IPS-15b (cell line): ENCODE data around the gene IKZF3.

ENCODE experiments used
- H3K27me3 ChIP-seq: one replicate; pipeline ENCODE4 v1.6.1; 2013; ENCODE audit warnings: low read length; ENCODE audit not compliant: control insufficient read depth, insufficient read depth
- H3K36me3 ChIP-seq: one replicate; pipeline ENCODE4 v1.6.1; 2013; ENCODE audit warnings: low read length; ENCODE audit not compliant: control insufficient read depth, insufficient read depth
- H3K4me1 ChIP-seq: one replicate; pipeline ENCODE4 v1.6.1; 2013; ENCODE audit warnings: mild to moderate bottlenecking, low read length; ENCODE audit not compliant: control insufficient read depth, insufficient read depth
- H3K4me3 ChIP-seq: one replicate; pipeline ENCODE4 v1.5.1; 2013; ENCODE audit warnings: low read depth, low read length
- H3K9ac ChIP-seq: one replicate; pipeline ENCODE4 v1.6.1; 2013; ENCODE audit warnings: low read depth, mild to moderate bottlenecking, low read length
- H3K9me3 ChIP-seq: one replicate; pipeline ENCODE4 v1.6.1; 2013; ENCODE audit warnings: mild to moderate bottlenecking, low read length; ENCODE audit not compliant: control insufficient read depth, insufficient read depth

Gene IKZF3

GRCh38 chr17:39746145-39746461 is 118.0 kb downstream of the IKZF3 start:
- H3K27me3 ChIP-seq = no peaks in the 10 kb centered on the region
- H3K9me3 ChIP-seq = no peaks in the 10 kb centered on the region
- no peak overlapping the region for H3K4me3 ChIP-seq
- peaks cover 43% of the 10 kb centered on the region for H3K36me3 ChIP-seq
- no peak overlapping the region for H3K9ac ChIP-seq
- peaks cover 4% of the 10 kb centered on the region for H3K4me1 ChIP-seq

- Histone ChIP-seq H3K36me3 (peaks cover 43% of the 10 kb centered on the region), H3K9ac (no peak overlapping the region), H3K4me3 (no peak overlapping the region), H3K27me3 (no peaks in the 10 kb centered on the region), H3K9me3 (no peaks in the 10 kb centered on the region), H3K4me1 (peaks cover 4% of the 10 kb centered on the region)
Observed at GRCh38 chr17:39745335-39746144, 118.6 kb downstream of the IKZF3 start.

- H3K9me3 ChIP-seq = no peaks in the 10 kb centered on the region
- H3K36me3 ChIP-seq = peaks cover 43% of the 10 kb centered on the region
- H3K4me1 ChIP-seq = peaks cover 4% of the 10 kb centered on the region
Observed at GRCh38 chr17:39744836-39745215, 119.3 kb downstream of the IKZF3 start.

DNA sequence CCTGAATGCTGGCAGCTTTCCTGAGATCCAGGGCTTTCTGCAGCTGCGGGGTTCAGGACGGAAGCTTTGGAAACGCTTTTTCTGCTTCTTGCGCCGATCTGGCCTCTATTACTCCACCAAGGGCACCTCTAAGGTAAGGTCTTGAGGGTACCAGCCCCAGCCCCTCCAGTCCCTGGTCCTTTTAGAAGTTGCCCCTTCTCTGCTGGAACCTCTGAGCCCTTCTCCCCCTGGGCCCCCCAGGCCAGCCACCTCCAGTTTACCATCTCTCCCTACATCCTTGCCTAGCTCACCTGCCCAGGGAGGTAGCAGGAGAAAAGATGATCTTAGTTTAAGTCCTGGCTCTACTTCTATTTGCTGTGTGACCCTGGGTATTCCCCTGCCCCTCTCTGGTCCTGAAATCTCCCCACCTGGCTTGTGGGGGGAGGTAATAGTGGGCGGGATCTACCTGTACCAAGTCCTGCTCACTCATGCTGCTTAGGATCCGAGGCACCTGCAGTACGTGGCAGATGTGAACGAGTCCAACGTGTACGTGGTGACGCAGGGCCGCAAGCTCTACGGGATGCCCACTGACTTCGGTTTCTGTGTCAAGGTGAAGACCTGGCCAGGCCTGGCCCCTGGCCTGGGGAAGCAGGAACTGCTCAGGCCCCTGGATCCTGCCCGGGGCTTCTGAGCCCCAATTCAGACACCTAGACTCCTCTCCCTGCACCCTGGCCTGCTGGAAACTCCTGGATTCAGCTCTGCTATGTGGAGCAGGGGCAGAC is 119.9 kb downstream of the IKZF3 start:
- Histone ChIP-seq H3K27me3 (no peaks in the 10 kb centered on the region), H3K4me3 (no peak overlapping the region), H3K9ac (no peak overlapping the region), H3K9me3 (no peaks in the 10 kb centered on the region), H3K4me1 (peaks cover 4% of the 10 kb centered on the region), H3K36me3 (peaks cover 43% of the 10 kb centered on the region)

More at GRCh38 chr17:39744836-39745215, 119.3 kb downstream of the IKZF3 start:
- Histone ChIP-seq H3K27me3 (no peaks in the 10 kb centered on the region), H3K4me3 (no peak overlapping the region), H3K9ac (no peak overlapping the region)

GRCh38 chr17:39742856-39743436 is 121.2 kb downstream of the IKZF3 start:
- no peak overlapping the region for H3K4me3 ChIP-seq
- H3K9ac ChIP-seq = no peak overlapping the region
- no peaks in the 10 kb centered on the region for H3K27me3 ChIP-seq
- H3K4me1 ChIP-seq = peaks cover 4% of the 10 kb centered on the region
- H3K9me3 ChIP-seq = no peaks in the 10 kb centered on the region
- H3K36me3 ChIP-seq = peaks cover 43% of the 10 kb centered on the region

DNA sequence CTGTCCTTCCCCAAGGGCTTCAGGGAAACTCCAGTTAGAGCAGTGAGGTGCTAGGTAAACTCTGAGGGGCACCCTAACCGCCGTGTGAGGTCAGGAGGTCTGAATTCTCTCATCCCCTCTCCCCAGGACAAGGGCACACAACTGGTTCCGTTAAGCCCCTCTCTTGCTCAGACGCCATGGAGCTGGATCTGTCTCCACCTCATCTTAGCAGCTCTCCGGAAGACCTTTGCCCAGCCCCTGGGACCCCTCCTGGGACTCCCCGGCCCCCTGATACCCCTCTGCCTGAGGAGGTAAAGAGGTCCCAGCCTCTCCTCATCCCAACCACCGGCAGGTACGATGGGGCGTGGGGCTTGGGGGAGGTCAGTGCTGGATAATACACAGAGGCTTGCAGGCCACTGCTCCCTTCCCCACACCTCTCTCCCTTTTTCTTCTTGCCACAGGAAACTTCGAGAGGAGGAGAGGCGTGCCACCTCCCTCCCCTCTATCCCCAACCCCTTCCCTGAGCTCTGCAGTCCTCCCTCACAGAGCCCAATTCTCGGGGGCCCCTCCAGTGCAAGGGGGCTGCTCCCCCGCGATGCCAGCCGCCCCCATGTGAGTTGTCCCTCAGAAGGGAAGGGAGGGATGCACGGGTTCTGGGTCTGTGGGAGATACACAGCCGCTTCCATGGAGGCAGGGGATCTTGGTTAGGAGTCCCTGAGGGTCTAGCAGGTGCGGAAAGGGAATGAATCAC is 121.8 kb downstream of the IKZF3 start:
- Histone ChIP-seq H3K4me1 (peaks cover 4% of the 10 kb centered on the region), H3K9me3 (no peaks in the 10 kb centered on the region), H3K4me3 (no peak overlapping the region), H3K9ac (no peak overlapping the region), H3K27me3 (no peaks in the 10 kb centered on the region), H3K36me3 (peaks cover 43% of the 10 kb centered on the region)

GRCh38 chr17:39740357-39741111 is 123.6 kb downstream of the IKZF3 start:
- H3K4me1 ChIP-seq = peaks cover 6% of the 10 kb centered on the region
- H3K9me3 ChIP-seq = no peaks in the 10 kb centered on the region
- H3K36me3 ChIP-seq = peaks cover 36% of the 10 kb centered on the region
- H3K4me3 ChIP-seq = peak overlapping the region; percentile 90
- H3K27me3 ChIP-seq = no peaks in the 10 kb centered on the region
- H3K9ac ChIP-seq = peak overlapping the region; percentile 66

GRCh38 chr17:39739885-39740356 is 124.2 kb downstream of the IKZF3 start:
- Histone ChIP-seq H3K4me3 (peak overlapping the region; percentile 90), H3K9me3 (no peaks in the 10 kb centered on the region), H3K4me1 (peaks cover 6% of the 10 kb centered on the region), H3K27me3 (no peaks in the 10 kb centered on the region), H3K9ac (peak overlapping the region; percentile 42), H3K36me3 (peaks cover 30% of the 10 kb centered on the region)

- H3K36me3 ChIP-seq = peaks cover 23% of the 10 kb centered on the region
- H3K9me3 ChIP-seq = no peaks in the 10 kb centered on the region
- H3K27me3 ChIP-seq = no peaks in the 10 kb centered on the region
- peak overlapping the region; percentile 42 for H3K9ac ChIP-seq
- peak overlapping the region; percentile 90 for H3K4me3 ChIP-seq
- H3K4me1 ChIP-seq = peaks cover 6% of the 10 kb centered on the region
Observed at GRCh38 chr17:39738983-39739884, 124.9 kb downstream of the IKZF3 start.

GRCh38 chr17:39738568-39738901 is 125.6 kb downstream of the IKZF3 start:
- Histone ChIP-seq H3K9ac (peak overlapping the region; percentile 65), H3K9me3 (no peaks in the 10 kb centered on the region), H3K36me3 (peaks cover 17% of the 10 kb centered on the region), H3K27me3 (no peaks in the 10 kb centered on the region), H3K4me3 (peak overlapping the region; percentile 90), H3K4me1 (peaks cover 6% of the 10 kb centered on the region)
